Activated effector memory CD4-positive, alpha-beta T cell treated with Interleukin-2 at 50 U/mL for 16 hours (primary cell): ENCODE measurements around the gene BCL6B.

ENCODE experiments used
- DNase-seq: peaks from one replicate; pipeline ENCODE4 v3.0.0-alpha.2; 2020

Gene BCL6B

DNA sequence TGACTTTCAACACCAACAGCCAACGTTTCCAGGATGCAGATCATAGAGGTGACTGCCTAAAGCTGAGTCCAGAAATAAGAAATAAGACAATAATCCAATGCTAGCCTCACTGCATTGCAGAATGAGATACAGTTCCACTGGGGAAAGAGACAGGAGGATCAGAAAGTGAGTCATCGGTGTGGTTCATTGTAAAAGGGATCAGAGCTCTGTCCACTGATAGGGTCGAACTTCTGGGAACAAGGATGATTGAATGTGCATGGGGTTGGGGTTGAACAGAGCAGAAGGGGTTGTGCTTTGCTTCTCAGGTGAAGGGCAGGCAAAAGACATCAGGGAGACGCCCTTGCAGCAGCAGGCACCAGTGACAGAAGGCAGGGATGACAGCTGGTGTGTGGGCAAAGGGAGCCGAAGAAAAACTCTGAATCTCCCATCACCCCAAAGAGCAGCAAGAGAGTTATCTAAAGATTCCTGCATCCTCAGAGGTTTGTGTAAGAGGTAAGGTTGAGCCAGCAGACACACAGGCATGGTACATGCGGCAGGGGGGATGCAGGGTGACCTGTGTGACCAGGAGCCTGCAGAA is 40.8 kb downstream of the BCL6B start:
- no peak for DNase-seq

DNA sequence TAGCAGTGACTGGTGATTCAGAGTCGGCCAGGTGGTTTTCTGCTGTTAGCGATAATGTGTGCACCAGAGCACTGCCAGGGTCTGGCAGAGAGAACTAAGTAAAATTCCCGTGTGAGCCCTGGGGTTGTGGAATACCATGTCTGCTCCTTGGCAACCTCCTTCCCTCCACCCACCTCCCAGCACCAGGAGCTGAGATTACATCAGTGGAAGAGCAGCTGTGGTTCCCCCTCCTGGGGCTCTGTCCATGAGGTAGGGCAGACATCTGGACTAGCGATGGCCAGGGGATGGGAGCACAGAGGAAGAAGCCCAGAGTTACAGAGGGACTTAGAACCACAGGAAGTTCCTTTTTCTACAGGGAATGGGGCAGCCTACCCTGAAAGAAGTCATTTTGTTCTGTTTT is 41.4 kb downstream of the BCL6B start:
- DNase-seq: no peak

DNA sequence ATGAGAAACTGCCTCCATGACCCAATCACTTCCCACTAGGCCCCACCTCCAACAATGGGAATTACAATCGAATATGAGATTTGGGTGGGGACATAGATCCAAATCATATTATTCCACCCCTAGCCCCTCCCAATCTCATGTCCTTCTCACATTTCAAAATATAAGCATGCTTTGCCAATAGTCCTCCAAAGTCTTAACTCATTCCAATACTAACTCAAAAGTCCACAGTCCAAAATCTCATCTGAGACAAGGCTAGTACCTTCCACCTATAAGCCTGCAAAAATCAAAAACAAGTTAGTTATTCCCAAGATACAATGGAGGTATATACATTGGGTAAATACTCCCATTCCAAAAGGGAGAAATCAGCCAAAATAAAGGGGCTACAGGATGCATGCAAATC is 44.3 kb downstream of the BCL6B start:
- DNase-seq: no peak

DNA sequence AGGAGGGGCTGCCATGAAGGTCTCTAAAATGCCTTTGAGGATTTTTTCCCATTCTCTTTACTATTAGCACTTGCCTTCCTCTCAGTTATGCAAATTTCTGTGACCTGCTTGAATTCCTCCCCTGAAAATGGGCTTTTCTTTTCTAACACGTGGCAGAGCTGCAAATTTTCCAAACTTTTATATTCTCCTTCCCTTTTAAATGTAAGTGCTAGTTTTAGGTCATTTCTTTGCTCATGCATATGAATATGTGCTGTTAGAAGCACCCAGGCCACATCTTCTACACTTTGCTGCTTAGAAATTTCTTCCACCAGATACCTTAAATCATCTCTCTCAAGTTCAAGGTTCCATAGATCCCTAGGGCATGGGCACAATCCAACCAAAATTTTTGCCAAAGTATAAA is 45.4 kb downstream of the BCL6B start:
- DNase-seq: no peak

DNA sequence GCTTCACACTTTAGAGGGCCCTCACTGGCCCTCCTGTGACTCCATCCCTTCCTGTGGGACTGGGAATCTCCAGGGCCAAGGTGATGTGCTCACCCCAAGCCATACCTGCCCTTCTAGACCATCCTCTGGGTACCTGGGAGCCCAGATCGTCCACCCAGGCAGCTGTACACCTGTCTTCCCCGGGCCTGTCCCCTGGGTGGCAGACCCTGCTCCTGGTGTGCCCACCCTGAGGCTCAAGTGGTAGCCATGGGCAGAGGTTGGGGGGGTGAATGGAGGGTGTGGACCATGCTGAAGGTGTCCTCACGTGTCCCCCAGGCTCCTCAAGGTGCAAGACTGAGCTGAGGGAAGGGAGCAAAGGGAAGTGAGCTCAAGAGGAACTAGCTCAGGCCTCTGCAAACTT is 47.9 kb downstream of the BCL6B start:
- no peak for DNase-seq

DNA sequence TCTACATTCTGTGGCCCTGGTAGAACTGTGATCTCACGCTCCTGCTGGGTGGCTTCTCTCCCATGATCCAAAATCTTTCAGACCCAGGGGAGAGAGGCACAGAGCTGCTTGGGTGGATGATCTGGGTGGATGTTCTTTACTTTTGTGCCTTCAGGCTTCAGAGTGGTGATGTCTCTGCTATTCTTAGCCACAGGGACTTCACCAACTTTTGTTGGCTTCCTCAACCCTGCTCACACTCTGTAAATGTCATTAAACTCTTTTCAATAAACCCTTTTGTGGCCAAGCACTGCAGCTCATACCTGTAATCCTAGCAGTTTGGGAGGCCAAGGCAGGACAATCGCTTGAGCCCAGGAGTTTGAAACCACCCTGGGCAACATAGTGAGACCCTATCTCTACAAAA is 49.6 kb downstream of the BCL6B start:
- no peak for DNase-seq

DNA sequence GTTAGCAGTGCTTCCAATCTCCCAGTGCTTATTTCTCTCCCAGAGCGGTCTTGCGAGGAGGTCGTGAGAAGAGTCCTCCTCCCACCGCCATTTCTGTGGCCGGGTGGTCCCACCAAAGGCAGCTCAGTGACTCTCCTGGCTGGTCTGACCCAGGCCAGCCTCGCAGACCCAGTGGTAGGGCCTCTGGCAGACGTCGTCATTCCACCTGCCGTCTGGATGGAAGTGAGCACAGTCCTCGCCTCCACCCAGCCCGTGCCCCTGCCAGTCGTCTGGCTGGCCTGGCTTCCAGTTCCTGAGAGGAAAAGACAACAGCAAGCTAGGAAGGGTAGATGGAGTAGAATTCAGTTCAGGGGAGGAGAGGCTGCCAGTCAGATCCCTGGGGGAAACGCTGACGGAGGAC is 52.1 kb downstream of the BCL6B start:
- no peak for DNase-seq

DNA sequence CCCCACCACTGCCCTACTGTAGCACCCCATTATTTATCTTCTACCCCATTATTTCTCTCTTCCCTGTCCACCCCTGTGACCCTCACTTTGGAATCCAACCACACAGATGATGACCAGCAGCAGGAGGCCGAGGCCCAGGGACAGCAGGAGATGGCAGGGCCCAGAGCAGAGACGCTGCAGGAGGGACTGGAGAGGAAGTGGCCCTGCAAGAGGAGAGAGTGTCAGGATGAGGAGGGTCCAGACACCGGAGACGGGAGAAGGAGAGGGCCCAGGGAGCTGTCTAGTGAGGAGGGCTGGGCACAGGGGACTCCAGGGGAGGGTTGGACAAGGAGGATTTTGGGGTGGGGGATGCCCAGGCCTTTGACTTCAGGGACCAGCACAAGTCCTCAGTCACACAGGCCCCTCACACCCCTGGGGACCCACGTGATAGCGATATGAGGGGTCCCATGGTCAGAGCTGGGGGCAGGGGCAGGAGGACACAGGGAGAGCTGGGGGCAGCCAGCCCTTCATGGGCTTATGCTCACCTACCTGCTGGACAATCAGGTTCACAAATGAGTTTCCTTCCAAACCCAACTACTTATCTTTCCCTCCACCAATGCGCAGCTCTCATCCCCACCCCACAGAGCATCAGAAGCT is 55.2 kb downstream of the BCL6B start:
- DNase-seq: no peak

DNA sequence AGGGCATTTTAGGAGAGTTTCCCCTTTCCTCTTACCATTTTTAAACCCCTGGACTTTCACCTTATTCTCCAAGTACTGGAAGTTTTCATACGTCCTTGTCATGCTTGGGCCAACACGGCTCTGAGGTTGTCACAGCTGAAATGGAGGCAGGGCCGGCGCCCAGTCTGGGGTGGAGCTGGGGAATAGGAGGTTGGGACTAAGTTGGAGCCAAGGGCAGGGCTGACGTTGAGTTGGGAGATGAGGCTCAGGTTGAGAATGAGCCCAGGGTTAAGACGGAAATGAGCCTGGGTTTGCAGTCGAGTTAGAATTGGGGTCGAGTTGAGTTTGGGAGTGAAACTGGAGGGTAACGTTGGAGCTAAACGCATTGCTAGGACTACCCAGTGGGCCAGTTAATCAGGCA is 55.9 kb downstream of the BCL6B start:
- no peak for DNase-seq
